Measurements from ENCODE around the gene CDH23.

The CDH23 gene

GRCh38 chr10:71742301-71743088 lies 345.8 kb downstream of the CDH23 start:
- DNase-seq (ENCODE audit: extremely low spot score), result no peak
- CTCF ChIA-PET, result no interaction called here
- POLR2A ChIA-PET, result no interaction called here
- no peak for TF ChIP-seq FOXA1 (IDR thresholded peaks at IDR 0.05)
- TF ChIP-seq, protein P1, sequence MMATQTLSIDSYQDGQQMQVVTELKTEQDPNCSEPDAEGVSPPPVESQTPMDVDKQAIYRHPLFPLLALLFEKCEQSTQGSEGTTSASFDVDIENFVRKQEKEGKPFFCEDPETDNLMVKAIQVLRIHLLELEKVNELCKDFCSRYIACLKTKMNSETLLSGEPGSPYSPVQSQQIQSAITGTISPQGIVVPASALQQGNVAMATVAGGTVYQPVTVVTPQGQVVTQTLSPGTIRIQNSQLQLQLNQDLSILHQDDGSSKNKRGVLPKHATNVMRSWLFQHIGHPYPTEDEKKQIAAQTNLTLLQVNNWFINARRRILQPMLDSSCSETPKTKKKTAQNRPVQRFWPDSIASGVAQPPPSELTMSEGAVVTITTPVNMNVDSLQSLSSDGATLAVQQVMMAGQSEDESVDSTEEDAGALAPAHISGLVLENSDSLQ (IDR thresholded peaks at IDR 0.05), result no peak
- no peak for TF ChIP-seq FOXM1 (IDR thresholded peaks at IDR 0.05; ENCODE audit: borderline replicate concordance)
- no peak for TF ChIP-seq LEF1 (IDR thresholded peaks at IDR 0.05; ENCODE audit: borderline replicate concordance)
- TF ChIP-seq HDGF (IDR thresholded peaks at IDR 0.05; ENCODE audit: borderline replicate concordance), result no peak
- no peak for TF ChIP-seq ZNF384 (IDR thresholded peaks at IDR 0.05)
- TF ChIP-seq L3MBTL2 (conservative IDR thresholded peaks at IDR 0.05), result no peak
- TF ChIP-seq NFRKB (IDR thresholded peaks at IDR 0.05), result no peak
- no peak for TF ChIP-seq SUZ12 (IDR thresholded peaks at IDR 0.05)
- TF ChIP-seq ELF4 (IDR thresholded peaks at IDR 0.05), result no peak
- no peak for TF ChIP-seq FOXK2 (IDR thresholded peaks at IDR 0.05)
- TF ChIP-seq BHLHE40 (IDR thresholded peaks at IDR 0.05; ENCODE audit: borderline replicate concordance), result no peak

DNA sequence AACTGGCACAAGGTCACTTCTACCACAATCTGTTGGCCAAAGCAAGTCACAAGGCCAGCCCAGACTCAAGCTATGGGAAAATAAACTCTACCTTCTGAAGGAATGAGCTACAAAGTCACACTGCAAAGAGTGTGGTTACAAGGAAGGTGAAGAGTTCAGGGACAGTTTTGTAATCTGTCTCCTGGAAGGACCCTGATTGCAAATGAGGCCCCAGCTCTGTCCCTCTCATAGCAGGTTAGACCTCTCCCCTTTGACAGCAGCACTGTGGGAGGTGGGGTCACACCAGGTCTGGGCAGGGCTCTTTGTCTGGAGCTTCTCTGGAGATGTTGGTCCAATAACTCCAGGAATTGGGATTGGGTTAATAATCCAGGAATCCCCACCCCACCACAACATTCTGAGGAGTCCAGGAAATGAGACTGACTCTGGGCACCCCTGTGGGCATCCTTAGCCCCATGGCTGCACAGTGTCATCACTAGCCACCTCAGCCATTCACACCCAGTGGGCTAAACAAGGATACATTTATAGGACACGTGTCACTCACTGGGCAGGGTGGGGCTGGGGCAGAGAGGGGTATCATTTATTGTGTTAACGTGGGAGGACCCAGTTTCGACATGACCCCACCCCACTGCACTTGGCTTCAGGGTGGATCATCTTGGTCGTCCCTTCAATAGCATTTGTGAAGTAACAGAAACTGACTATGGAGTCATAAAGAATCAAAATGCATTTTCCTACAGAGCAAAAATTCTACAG lies 346.5 kb downstream of the CDH23 start:
- ChIA-PET CTCF (no interaction called here), POLR2A (no interaction called here)
- TF ChIP-seq FOXK2 (IDR thresholded peaks at IDR 0.05), result no peak
- TF ChIP-seq, protein P1 (IDR thresholded peaks at IDR 0.05), result no peak
- no peak for TF ChIP-seq SUZ12 (IDR thresholded peaks at IDR 0.05)
- no peak for TF ChIP-seq HDGF (IDR thresholded peaks at IDR 0.05; ENCODE audit: borderline replicate concordance)
- no peak for TF ChIP-seq CTBP1 (IDR thresholded peaks at IDR 0.05; ENCODE audit: borderline replicate concordance)
- TF ChIP-seq FOXA1 (IDR thresholded peaks at IDR 0.05), result no peak
- no peak for TF ChIP-seq ELF4 (IDR thresholded peaks at IDR 0.05)
- TF ChIP-seq ZNF384 (IDR thresholded peaks at IDR 0.05), result no peak
- no peak for TF ChIP-seq ARNT (IDR thresholded peaks at IDR 0.05)
- TF ChIP-seq NFRKB (IDR thresholded peaks at IDR 0.05), result no peak
- TF ChIP-seq FOXM1 (IDR thresholded peaks at IDR 0.05; ENCODE audit: borderline replicate concordance), result no peak
- no peak for TF ChIP-seq TARDBP (IDR thresholded peaks at IDR 0.05)
- no peak for TF ChIP-seq SP1 (IDR thresholded peaks at IDR 0.05)
- no peak for TF ChIP-seq BHLHE40 (IDR thresholded peaks at IDR 0.05; ENCODE audit: borderline replicate concordance)
- TF ChIP-seq L3MBTL2 (conservative IDR thresholded peaks at IDR 0.05), result no peak
- DNase-seq (ENCODE audit: extremely low spot score), result no peak

DNA sequence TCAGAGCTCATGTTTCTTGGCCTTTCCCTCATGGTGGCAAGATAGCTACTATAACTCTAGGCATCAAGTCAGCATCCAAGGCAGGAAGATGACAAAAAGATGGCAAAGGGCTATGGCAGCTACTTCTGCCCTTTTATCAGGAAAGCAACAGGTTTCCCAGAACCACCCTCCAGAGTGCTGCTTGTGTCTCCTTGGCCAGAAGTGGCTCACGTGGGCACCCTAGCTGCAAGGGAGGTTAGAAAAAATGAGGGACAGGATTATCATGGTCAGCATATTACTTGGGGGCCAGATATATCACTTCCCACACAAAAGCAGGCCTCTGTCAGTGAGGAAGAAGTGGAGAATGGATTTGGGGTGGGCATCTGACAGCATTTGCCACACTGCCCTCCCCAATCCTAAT lies 347.1 kb downstream of the CDH23 start:
- TF ChIP-seq SUZ12 (IDR thresholded peaks at IDR 0.05) (no peak), HDGF (IDR thresholded peaks at IDR 0.05; ENCODE audit: borderline replicate concordance) (no peak), ELF4 (IDR thresholded peaks at IDR 0.05) (no peak), NFRKB (IDR thresholded peaks at IDR 0.05) (no peak), FOXA1 (IDR thresholded peaks at IDR 0.05) (no peak), TARDBP (IDR thresholded peaks at IDR 0.05) (no peak), FOXK2 (IDR thresholded peaks at IDR 0.05) (no peak), ZNF384 (IDR thresholded peaks at IDR 0.05) (no peak), L3MBTL2 (conservative IDR thresholded peaks at IDR 0.05) (no peak), CTBP1 (IDR thresholded peaks at IDR 0.05; ENCODE audit: borderline replicate concordance) (no peak), BHLHE40 (IDR thresholded peaks at IDR 0.05; ENCODE audit: borderline replicate concordance) (no peak), LEF1 (IDR thresholded peaks at IDR 0.05; ENCODE audit: borderline replicate concordance) (no peak), SP1 (IDR thresholded peaks at IDR 0.05) (no peak), FOXM1 (IDR thresholded peaks at IDR 0.05; ENCODE audit: borderline replicate concordance) (no peak), ARNT (IDR thresholded peaks at IDR 0.05) (no peak)
- TF ChIP-seq, protein P1 (IDR thresholded peaks at IDR 0.05), result no peak
- DNase-seq (ENCODE audit: extremely low spot score), result no peak
- ChIA-PET CTCF (no interaction called here), POLR2A (no interaction called here)

DNA sequence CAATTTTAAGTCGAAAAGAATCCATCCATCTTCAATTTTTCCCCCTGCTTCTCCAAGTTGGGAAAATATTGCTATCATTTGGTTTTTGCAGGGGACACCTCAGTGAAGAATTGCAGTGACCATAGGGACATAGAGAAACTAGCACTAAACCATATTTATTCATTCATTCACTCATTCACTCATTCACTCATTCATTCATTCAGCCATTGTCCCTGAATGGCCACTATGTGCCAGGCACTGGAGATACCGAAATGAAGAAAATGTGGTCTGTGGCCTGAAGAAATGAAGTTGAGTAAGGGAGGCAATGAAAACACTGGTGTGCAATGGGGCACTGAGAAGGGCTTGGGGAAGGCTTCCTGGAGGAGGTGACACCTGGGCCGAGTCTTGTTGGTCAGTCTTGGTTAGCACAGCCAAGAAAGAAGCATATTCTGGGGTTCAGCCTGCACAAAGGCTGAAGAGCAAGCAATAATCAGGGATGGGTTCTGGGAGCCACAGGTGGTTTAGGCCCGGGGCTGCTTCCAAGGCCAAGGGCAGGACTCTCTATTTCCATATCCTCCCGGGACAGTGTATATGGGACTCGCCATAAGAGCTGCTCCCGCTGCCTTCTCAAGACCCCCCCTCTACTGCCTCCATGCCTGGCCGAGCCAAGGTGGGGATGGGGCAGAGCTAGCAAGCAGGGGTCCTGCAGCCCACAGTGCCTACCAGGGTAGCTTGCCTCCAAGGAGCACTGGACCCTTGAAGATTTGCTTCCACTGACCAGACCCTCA lies 348.4 kb downstream of the CDH23 start:
- TF ChIP-seq FOXK2 (IDR thresholded peaks at IDR 0.05) (no peak), L3MBTL2 (conservative IDR thresholded peaks at IDR 0.05) (no peak), SP1 (IDR thresholded peaks at IDR 0.05) (no peak), FOXA1 (IDR thresholded peaks at IDR 0.05) (no peak), HDGF (IDR thresholded peaks at IDR 0.05; ENCODE audit: borderline replicate concordance) (no peak), CTBP1 (IDR thresholded peaks at IDR 0.05; ENCODE audit: borderline replicate concordance) (no peak), ZNF384 (IDR thresholded peaks at IDR 0.05) (no peak), ELF4 (IDR thresholded peaks at IDR 0.05) (no peak), BHLHE40 (IDR thresholded peaks at IDR 0.05; ENCODE audit: borderline replicate concordance) (no peak)
- TF ChIP-seq, protein P1 (IDR thresholded peaks at IDR 0.05), result no peak
- POLR2A ChIA-PET, result no interaction called here
- no peak for DNase-seq (ENCODE audit: extremely low spot score)
- CTCF ChIA-PET, result no interaction called here

Data from HEK293T (cell line).